Left renal pelvis (tissue), 4 donors: ENCODE results near the gene TBCC. TPM values are rescaled to one million over a fixed set of nuclear protein-coding genes. Genes with fewer than 3 reads are reported as not detected.
"Not testable (repeated sequence)": the region's sequence is repeated elsewhere in the genome, so short reads cannot be mapped to it uniquely, and the experiment has no call there.

Experiments used
- DNase-seq, 4 donors: peaks; one replicate each; pipeline ENCODE4 v3.0.0-alpha.2; 2013; ENCODE audit warnings: low read depth in 4 of 4, low spot score in 3 of 4
- polyA plus RNA-seq, 4 donors: library from polyadenylated mRNA; unstranded; fragments of 120-200 nt; gene quantifications; one replicate each; pipeline ENCODE4 v1.2.1, GENCODE V29; 2013; ENCODE audit not compliant: insufficient read length in 4 of 4

Gene TBCC
- polyA plus RNA-seq, 4 donors: 16.4 to 23.7 (median 21.2) TPM

- DNase-seq: no peak
Measured at GRCh38 chr6:42735976-42736375, 9.9 kb downstream of the TBCC start.

- not testable (repeated sequence) for DNase-seq
Measured at GRCh38 chr6:42733867-42734481, 11.9 kb downstream of the TBCC start.

GRCh38 chr6:42729731-42730130 is 16.2 kb downstream of the TBCC start:
- no peak for DNase-seq

- DNase-seq: no peak
Measured at GRCh38 chr6:42727627-42728026, 18.3 kb downstream of the TBCC start.

- DNase-seq: no peak
Measured at GRCh38 chr6:42727087-42727611, 18.8 kb downstream of the TBCC start.

GRCh38 chr6:42726485-42727086 is 19.3 kb downstream of the TBCC start:
- DNase-seq: peak in 1 of 4 donors; percentile 77

- DNase-seq: no peak
Measured at GRCh38 chr6:42726026-42726425, 19.9 kb downstream of the TBCC start.

- no peak for DNase-seq
Measured at GRCh38 chr6:42724825-42725224, 21.1 kb downstream of the TBCC start.

GRCh38 chr6:42722497-42722896 is 23.4 kb downstream of the TBCC start, which contains the start of gene PRPH2:
PRPH2 (minus strand) TSS chr6:42722597; CDS start chr6:42722334, 263 bp downstream.
- no peak for DNase-seq

GRCh38 chr6:42720739-42721138 is 25.2 kb downstream of the TBCC start:
- no peak for DNase-seq

- no peak for DNase-seq
Measured at GRCh38 chr6:42715871-42716270, 30.0 kb downstream of the TBCC start.

GRCh38 chr6:42714098-42714761 is 31.7 kb downstream of the TBCC start:
- DNase-seq: no peak

- DNase-seq: no peak
Measured at GRCh38 chr6:42711930-42712329, 34.0 kb downstream of the TBCC start.

GRCh38 chr6:42710316-42710715 is 35.6 kb downstream of the TBCC start:
- DNase-seq: no peak

- no peak for DNase-seq
Measured at GRCh38 chr6:42709871-42710270, 36.0 kb downstream of the TBCC start.

GRCh38 chr6:42708096-42708495 is 37.8 kb downstream of the TBCC start:
- no peak for DNase-seq

GRCh38 chr6:42707595-42707994 is 38.3 kb downstream of the TBCC start:
- no peak for DNase-seq

- no peak for DNase-seq
Measured at GRCh38 chr6:42704937-42705374, 40.9 kb downstream of the TBCC start.

GRCh38 chr6:42704251-42704936 is 41.5 kb downstream of the TBCC start:
- peak in 2 of 4 donors; percentile 20 to 56 for DNase-seq

GRCh38 chr6:42702786-42703185 is 43.1 kb downstream of the TBCC start:
- DNase-seq: not testable (repeated sequence)

GRCh38 chr6:42702200-42702599 is 43.7 kb downstream of the TBCC start:
- DNase-seq: no peak
